Activated gamma-delta T cell treated with Interleukin-2 at 50 U/mL for 16 hours (primary cell): ENCODE results near the gene JADE3.

Experiments
- DNase-seq: peaks from one replicate; pipeline ENCODE4 v3.0.0-alpha.2; 2020

Gene JADE3

DNA sequence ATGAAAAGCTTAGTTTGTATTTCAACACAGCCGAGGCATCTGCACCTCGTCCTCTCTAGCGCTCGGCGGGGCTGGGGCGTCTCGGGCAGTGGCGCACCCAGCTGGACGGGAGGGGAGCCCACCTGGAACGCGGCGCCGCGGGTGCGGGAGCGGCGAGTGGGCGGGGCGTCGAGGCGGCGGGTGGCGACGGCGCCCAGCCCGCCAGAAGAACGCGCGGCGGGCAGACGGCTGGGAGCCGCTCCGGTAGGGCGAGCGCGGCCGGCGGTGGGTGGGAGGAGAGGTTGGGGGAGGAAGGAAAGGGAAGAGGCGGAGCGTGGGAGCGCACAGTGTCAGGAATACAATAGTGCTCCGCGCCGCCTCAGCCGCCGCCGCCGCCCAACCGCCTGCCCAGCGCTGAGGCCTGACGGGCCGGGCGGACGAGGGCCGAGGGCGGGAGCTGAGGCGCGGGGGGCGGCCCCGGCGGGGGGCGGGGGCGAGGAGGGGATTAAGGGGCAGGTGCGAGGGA lies at the start of gene JADE3:
JADE3 (plus strand) TSS at position 324 of the 505 bp plus-strand sequence. CDS start 72,474 bp downstream, outside the sequence.
- no peak for DNase-seq

GRCh38 chrX:46863072-46863471 lies 49.1 kb upstream of the JADE3 start:
- no peak for DNase-seq

- no peak for DNase-seq
These were observed 47.6 kb upstream of the JADE3 start for GRCh38 chrX:46864606-46865005.

DNA sequence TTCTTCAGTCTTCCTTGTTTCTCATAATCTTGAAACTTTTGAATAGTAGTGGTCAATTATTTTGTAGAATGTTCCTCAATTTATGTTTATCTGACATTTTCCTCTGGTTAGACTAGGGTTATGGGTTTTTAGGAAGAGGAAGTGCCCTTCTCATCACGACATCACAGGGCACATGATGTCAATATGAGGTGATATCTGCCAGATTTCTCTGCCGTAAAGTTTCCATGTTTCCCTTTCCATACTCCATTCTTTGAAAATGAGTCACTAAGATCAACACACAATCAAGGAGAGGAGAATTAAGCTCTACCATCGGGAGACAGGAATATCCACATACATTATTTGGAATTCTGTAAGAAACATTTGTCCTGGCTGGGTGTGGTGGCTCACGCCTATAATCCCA lies 46.9 kb upstream of the JADE3 start:
- DNase-seq, result no peak

DNA sequence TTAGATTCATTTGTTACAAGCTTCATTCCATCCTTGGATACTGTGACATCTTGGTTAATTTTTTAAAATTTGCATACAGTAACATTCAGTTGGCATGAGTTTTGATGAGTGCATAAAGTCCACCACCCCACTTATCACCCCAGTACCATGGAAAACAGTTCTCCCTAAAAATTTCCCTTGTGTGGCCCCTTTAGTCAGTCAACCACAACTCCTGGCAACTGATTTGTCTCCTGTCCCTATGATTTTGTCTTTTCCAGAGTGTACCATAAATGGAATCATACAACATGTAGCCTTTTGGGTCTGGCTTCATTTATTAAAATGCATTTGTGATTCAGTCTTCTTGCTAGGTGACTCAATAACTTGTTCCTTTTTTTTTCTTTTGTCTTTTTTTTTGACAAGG lies 45.5 kb upstream of the JADE3 start:
- DNase-seq, result no peak

GRCh38 chrX:46873746-46874145 lies 38.5 kb upstream of the JADE3 start:
- no peak for DNase-seq

GRCh38 chrX:46876901-46877300 lies 35.3 kb upstream of the JADE3 start:
- no peak for DNase-seq

DNA sequence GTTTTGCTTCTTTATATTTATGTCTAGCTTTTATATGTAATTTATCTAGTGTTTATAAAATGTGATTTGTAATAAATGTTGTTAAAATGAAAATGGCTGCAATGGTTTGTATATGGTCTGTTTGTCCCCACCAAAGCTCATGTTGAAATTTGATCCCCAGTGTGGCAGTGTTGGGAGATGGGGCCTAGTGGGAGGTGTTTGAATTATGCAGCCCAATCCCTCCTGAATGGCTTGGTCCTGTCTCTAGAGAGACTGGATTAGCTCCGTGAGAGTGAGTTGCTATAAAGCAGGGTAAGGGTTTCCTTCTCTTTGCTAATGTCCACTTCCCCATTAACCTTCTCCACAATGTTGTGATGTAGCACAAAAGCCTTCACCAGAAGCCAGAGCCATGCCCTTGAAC lies 30.0 kb upstream of the JADE3 start:
- DNase-seq, result no peak

DNA sequence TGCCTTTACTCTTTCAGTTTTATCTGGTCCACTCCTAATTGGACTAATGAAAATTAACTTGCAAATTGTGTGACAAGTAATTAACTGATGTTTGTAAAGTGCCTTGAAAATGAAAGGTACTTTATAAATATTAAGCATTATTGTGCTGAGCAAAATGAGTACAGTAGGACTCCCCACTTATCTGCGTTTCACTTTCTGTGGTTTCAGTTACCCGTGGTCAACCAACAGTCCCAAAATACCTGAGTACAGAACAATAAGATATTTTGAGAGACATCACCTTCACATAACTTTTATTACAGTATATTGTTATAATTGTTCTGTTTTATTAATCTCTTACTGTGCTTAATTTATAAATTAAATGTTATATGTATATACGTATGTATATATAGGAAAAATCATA lies 27.4 kb upstream of the JADE3 start:
- no peak for DNase-seq

GRCh38 chrX:46898207-46898606 lies 14.0 kb upstream of the JADE3 start:
- no peak for DNase-seq

- peak; percentile 41 for DNase-seq
These were observed 8.6 kb upstream of the JADE3 start for GRCh38 chrX:46903458-46904242.

DNA sequence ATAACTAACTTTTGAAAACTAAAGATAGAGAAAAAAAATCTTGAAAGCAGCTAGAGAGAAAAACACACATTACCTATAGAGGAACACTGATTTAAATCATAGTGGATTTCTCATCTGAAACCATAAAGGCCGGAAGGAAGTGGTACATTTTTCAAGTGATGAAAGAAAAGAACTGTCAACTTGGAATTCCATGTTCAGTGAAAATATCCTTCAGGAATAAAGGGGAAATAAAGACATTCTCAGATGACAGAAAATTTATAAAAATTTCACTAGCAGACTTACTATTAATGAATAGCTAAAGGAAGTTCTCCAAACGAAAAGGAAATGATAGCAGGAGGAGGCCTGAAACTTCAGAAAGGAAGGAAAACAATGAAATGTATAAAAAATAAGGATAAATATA lies 7.6 kb upstream of the JADE3 start:
- no peak for DNase-seq

- no peak for DNase-seq
These were observed 1.8 kb upstream of the JADE3 start for GRCh38 chrX:46910415-46910814.

GRCh38 chrX:46912603-46913491 lies 626 bp downstream of the JADE3 start:
- no peak for DNase-seq

- DNase-seq, result no peak
These were observed 1.4 kb downstream of the JADE3 start for GRCh38 chrX:46913667-46914066.

DNA sequence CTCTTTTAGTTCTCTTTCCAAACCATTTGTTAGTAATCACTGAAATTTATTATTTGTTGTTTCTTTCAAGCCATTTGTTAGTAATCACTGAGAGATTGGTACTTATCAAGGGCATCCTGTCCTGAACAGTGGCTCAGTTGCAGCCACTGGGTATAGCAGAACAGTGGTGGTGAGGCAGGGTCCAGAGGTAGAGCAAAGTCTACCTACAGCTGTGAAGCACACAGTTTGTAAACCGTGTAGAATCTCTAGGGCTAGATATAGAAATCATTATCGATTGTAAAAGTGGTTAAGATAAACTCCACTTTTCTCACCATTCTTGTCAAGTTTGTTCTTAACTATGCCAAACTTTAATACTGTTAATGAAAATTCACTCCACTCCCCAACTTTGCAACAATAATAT lies 4.1 kb downstream of the JADE3 start:
- no peak for DNase-seq

DNA sequence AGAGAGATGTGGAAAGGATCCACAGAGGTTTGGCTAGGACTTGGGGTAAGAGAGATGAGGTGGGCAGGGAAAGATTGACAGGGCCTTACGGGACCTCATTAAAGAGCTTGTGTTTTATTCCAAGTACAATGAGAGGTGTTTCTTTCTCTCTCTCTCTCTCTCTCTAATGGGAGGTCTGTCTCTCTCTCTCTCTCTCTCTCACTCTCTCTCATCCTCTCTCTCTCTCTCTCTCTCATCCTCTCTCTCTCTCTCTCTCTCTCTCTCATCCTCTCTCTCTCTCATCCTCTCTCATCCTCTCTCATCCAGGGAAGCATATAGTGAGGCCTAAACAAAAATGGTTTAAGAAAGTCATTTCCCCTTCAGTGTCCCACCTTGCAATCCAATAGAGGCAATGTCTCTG lies 5.4 kb downstream of the JADE3 start:
- no peak for DNase-seq

DNA sequence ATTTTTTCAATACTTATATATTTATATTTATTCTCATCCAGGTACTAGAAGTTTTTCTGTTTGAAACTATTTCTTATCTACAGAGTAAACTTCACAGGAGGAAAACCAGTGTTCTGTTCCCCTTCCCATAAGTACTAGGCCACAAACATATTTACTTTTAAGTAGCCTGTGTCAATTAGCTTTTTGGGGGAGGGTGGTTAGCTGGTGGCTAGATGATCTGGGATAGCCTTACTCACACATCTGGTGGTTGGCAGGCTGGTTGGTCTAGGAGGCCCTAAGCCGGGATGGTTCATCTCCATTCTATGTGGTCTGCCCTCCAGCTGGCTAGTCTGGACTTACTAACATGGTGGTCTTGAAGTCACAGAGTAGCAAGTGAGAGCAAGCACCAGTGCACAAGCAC lies 6.2 kb downstream of the JADE3 start:
- DNase-seq, result no peak

DNA sequence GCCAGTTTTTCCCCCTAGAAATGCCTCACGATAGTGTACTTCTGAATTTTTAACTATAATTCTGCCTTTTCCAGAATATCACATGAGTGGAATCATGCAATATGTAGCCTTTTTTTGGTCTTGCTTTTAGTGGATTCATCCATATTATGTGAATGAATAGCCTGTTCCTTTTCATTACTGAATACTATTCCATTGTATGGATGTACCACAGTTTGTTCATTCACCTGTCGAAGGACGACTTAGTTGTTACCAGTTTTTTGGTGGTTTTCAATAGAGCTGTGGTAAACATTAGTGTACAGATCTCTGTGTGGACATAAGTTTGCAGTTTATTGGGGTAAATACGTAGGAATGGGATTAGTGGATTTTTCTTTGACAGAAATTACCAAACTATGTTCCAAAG lies 8.0 kb downstream of the JADE3 start:
- DNase-seq, result no peak

GRCh38 chrX:46922611-46923010 lies 10.4 kb downstream of the JADE3 start:
- DNase-seq, result no peak

DNA sequence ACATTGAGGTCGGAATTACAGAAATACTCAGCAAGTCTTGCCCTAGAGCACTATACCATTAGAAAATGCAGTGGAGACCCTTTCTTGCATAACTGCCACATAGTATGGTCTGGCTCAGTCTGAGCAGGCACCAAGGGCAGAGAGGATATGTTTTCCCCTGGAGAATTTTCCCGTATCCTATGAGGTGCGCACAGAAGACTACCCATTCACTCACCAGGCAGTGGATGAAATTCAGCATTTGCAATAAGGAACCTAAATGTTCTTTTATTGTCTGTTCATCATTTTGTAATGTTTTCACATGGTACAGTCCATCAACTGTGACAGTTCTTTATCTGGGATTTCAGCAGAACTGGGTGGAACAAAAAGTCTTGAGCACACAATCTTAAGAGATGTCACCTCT lies 15.5 kb downstream of the JADE3 start:
- no peak for DNase-seq

DNA sequence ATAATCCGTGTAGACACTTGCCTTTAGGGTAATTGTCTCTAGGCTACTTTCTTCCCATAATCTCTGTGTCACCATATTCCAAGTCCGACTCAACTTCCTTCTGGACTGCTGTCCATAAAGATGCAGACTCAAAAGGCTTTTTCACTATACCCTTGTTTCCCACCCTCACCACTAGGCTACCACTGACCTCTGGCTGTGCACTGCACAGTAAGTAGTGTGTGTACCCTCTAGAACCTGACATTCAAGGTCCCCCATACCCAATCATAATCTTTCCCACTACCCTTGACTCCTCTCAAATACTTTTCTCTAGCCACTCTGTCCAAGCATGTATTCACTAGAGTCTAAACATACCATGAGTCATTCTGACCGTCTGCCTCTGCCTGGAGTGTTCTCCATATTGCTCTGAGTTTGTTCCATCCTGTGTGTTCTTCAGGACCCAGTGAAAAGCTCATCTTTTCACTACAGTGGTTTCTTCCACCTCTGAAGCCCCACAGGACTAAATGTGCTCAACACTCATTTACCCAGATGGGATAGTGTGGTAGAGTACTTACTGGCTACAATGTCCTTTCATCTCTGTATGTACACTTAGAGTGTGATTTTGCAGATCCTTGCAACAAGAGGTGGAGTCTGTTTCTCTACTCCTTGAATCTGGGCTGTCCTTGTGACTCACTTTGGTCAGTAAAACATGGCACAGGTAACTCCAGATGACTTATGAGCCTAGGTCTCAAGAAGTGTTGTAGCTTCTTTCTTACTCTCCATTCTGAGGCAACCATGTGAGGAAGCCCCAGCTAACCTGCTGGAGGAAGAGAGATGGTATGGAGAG lies 17.4 kb downstream of the JADE3 start:
- DNase-seq, result no peak

DNA sequence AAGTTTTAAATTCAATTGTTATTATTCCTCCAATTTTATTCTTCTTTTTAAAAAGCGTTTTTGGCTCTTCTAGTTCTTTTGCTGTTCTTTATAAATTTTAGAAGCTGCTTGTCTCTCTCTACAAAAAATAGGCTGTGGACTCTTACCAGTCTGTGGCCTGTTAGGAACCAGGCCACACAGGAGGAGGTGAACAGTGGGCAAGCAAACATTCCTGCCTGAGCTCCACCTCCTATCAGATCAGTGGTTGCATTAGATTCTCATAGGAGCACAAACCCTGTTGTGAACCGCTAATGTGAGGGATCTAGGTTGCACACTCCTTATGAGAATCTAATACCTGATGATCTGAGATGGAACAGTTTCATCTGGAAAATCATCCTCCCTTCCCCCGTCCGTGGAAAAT lies 23.1 kb downstream of the JADE3 start:
- no peak for DNase-seq
